ENCODE data around the gene PPP1R3E. TPM values are rescaled to one million over a fixed set of nuclear protein-coding genes. Genes with fewer than 3 reads are reported as not detected.
A peak's percentile ranks its signal among the peaks of the same experiment; 100 is the strongest.

Gene PPP1R3E
- total RNA-seq, 1 experiment from 2014 or later: 7.8 TPM

DNA sequence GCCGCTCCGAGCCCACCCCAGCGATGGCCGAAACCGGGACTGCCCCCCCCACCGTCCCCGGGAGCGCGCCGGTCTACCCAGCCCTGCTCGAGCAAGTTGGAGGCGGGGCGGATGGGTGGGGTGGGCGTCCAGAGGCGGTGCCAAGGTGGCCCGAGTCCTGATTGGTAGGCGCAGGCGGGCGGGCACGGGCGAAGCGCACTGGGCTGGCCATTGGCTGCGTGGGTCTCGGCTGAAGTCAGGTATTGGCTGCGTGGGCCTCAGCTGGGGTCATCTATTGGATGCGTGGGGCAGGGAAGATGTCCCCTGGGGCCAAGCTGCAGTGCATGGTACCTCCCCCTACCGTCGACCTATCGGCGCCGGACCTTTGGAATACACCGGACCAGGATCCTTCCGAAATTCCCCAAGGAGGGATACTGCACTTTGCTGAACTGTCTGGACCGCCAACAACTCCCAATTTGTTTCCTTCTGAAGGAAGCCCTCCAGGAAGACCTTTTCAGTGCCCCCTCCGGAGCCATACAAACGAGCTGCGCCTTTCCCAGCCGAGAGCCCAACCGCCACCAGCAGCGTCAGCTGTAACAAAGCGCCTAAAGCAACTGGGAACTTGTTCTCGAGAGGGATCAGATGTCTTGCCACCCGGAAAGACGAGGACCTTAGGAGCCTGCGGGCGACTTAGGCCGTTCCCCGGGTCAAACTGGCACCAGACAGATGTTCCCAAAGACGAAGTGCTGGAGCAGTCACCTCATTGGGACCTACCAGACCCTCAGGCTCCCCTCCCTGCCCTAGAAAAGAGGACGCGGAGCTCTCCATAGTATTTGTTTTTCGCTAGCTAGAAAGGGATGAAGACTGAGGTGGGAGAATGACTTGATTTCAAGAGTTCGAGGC, 16.4 kb downstream of the PPP1R3E start, which contains the start of gene HOMEZ:
TSS of gene HOMEZ (minus strand) at position 113 of the 882 bp plus-strand sequence. CDS start 180 bp downstream, outside the sequence.
- no peak for TF ChIP-seq CTCF (IDR thresholded peaks at IDR 0.05; ENCODE audit: unreplicated experiment)
- BruUV-seq (replicated peaks): TSS peak; percentile 88
- peak within 1 kb of the TSS; percentile 75 for H3K27ac Mint-ChIP-seq (ENCODE audit: low read depth, unreplicated experiment)
- peak; percentile 98 for DNase-seq (ENCODE audit: unreplicated experiment)
- H3K27me3 Mint-ChIP-seq (ENCODE audit: insufficient read depth, unreplicated experiment): no peaks in the 10 kb centered on the region
- CTCF ChIA-PET: interaction anchor here (0.6 to 2.8 kb wide), 8 partner anchors 9 to 165 kb away, joined by 3 to 27 read pairs (median 5); no protein-coding TSS in a partner anchor
- H3K36me3 Mint-ChIP-seq (ENCODE audit: insufficient read depth, unreplicated experiment): no peaks in the 10 kb centered on the region
- POLR2A ChIA-PET: interaction anchor here (0.6 to 4.5 kb wide), 22 partner anchors 9 to 824 kb away, joined by 3 to 60 read pairs (median 4); partner anchors contain the start of genes ACIN1, BCL2L2, C14orf119 and PABPN1
- H3K9me3 Mint-ChIP-seq (ENCODE audit: unreplicated experiment): no peaks in the 10 kb centered on the region
- H3K4me1 Mint-ChIP-seq (ENCODE audit: insufficient read depth, unreplicated experiment): peaks cover 8% of the 10 kb centered on the region
- intact Hi-C loops (cut with micrococcal nuclease): loop anchor here (5.0 kb wide), 1 partner anchor 99 kb away; no protein-coding TSS in a partner anchor
- peak within 1 kb of the TSS; percentile 97 for H3K4me3 Mint-ChIP-seq (ENCODE audit: unreplicated experiment)

- H3K36me3 Mint-ChIP-seq (ENCODE audit: insufficient read depth, unreplicated experiment): no peaks in the 10 kb centered on the region
- intact Hi-C loops (cut with micrococcal nuclease): loop anchor here (5.0 kb wide), 1 partner anchor 98 kb away; no protein-coding TSS in a partner anchor
Observed at GRCh38 chr14:23285530-23286019, 17.1 kb downstream of the PPP1R3E start.

GRCh38 chr14:23284654-23285529, 17.8 kb downstream of the PPP1R3E start:
- TF ChIP-seq CTCF (IDR thresholded peaks at IDR 0.05; ENCODE audit: unreplicated experiment): no peak
- Mint-ChIP-seq H3K27me3 (ENCODE audit: insufficient read depth, unreplicated experiment) (no peaks in the 10 kb centered on the region), H3K4me3 (ENCODE audit: unreplicated experiment) (peak overlapping the region; percentile 97), H3K4me1 (ENCODE audit: insufficient read depth, unreplicated experiment) (peaks cover 8% of the 10 kb centered on the region), H3K27ac (ENCODE audit: low read depth, unreplicated experiment) (peak overlapping the region; percentile 75), H3K36me3 (ENCODE audit: insufficient read depth, unreplicated experiment) (no peaks in the 10 kb centered on the region), H3K9me3 (ENCODE audit: unreplicated experiment) (no peaks in the 10 kb centered on the region)
- CTCF ChIA-PET: interaction anchor here (0.6 to 2.1 kb wide), 4 partner anchors 15 to 161 kb away, joined by 3 to 14 read pairs (median 7); partner anchors contain the start of gene PPP1R3E
- intact Hi-C loops (cut with micrococcal nuclease): loop anchor here (5.0 kb wide), 1 partner anchor 98 kb away; no protein-coding TSS in a partner anchor
- peak; percentile 28 for DNase-seq (ENCODE audit: unreplicated experiment)
- POLR2A ChIA-PET: interaction anchor here (0.7 to 4.5 kb wide), 10 partner anchors 10 to 282 kb away, joined by 3 to 60 read pairs (median 10); partner anchors contain the start of genes BCL2L2, PABPN1, PPP1R3E and THTPA
- BruUV-seq (replicated peaks): TSS peak; percentile 35

More at GRCh38 chr14:23285530-23286019, 17.1 kb downstream of the PPP1R3E start:
- no peak for TF ChIP-seq CTCF (IDR thresholded peaks at IDR 0.05; ENCODE audit: unreplicated experiment)
- H3K4me3 Mint-ChIP-seq (ENCODE audit: unreplicated experiment): peak overlapping the region; percentile 97
- no peaks in the 10 kb centered on the region for H3K9me3 Mint-ChIP-seq (ENCODE audit: unreplicated experiment)
- H3K27ac Mint-ChIP-seq (ENCODE audit: low read depth, unreplicated experiment): peak overlapping the region; percentile 75
- POLR2A ChIA-PET: interaction anchor here (0.7 to 4.5 kb wide), 16 partner anchors 9 to 281 kb away, joined by 3 to 60 read pairs (median 5); partner anchors contain the start of genes ACIN1, BCL2L2, C14orf119 and PABPN1
- no peak for DNase-seq (ENCODE audit: unreplicated experiment)
- CTCF ChIA-PET: interaction anchor here (0.6 to 2.8 kb wide), 4 partner anchors 10 to 162 kb away, joined by 3 to 27 read pairs (median 12); no protein-coding TSS in a partner anchor
- no peaks in the 10 kb centered on the region for H3K27me3 Mint-ChIP-seq (ENCODE audit: insufficient read depth, unreplicated experiment)
- peaks cover 8% of the 10 kb centered on the region for H3K4me1 Mint-ChIP-seq (ENCODE audit: insufficient read depth, unreplicated experiment)
- no TSS peak for BruUV-seq (replicated peaks)

Measured in MCF 10A (cell line).